Caco-2 (cell line): ENCODE data around the gene DUOX2. TPM values are rescaled to one million over a fixed set of nuclear protein-coding genes. Genes with fewer than 3 reads are reported as not detected.

Experiments used
- BruUV-seq: library from RNA; stranded (reverse); fragments of 400-500 nt; replicated peaks from 2 replicates; lab custom pipeline; 2021; lab: Mats Ljungman, UMichigan
- CTCF ChIA-PET: fragments of 300-600 bp; sonication (Branson Sonifier 250); formaldehyde crosslinking; loops from one replicate; lab custom pipeline; 2022; ENCODE audit warnings: antibody characterized with exemption; lab: Charles Lee
- POLR2A ChIA-PET: fragments of 300-600 bp; sonication (Branson Sonifier 250); formaldehyde crosslinking; loops from one replicate; lab custom pipeline; 2022; ENCODE audit warnings: antibody characterized with exemption; lab: Charles Lee
- DNase-seq, 2 experiments: peaks; one replicate each; pipeline versions ENCODE4 v3.0.0 to v3.0.0-alpha.2; 2020 to 2022
- H3K27me3 ChIP-seq: replicated peaks from 2 replicates; pipeline ENCODE4 v1.6.0; 2011; ENCODE audit warnings: low read length; ENCODE audit not compliant: control insufficient read depth, insufficient read depth
- H3K36me3 ChIP-seq: 2 replicates; pipeline ENCODE4 v1.5.1; 2011; ENCODE audit warnings: low read length; ENCODE audit not compliant: control insufficient read depth, insufficient read depth
- H3K4me1 ChIP-seq: fragments of 250-450 bp; sonication (Bioruptor Pico); 2 replicates; pipeline ENCODE4 v1.5.1; 2020; ENCODE audit warnings: mild to moderate bottlenecking
- H3K4me3 ChIP-seq: 2 replicates; pipeline ENCODE4 v1.5.1; 2011; ENCODE audit warnings: low read depth, mild to moderate bottlenecking, control low read depth, low read length
- H3K9me3 ChIP-seq: fragments of 250-450 bp; sonication (Bioruptor Pico); 2 replicates; pipeline ENCODE4 v1.5.1; 2020; ENCODE audit warnings: mild to moderate bottlenecking, moderate library complexity
- H3K27ac Mint-ChIP-seq: one replicate; pipeline ENCODE4 v1.8.0; 2022; ENCODE audit warnings: mixed read lengths; ENCODE audit not compliant: unreplicated experiment
- H3K27me3 Mint-ChIP-seq: one replicate; pipeline ENCODE4 v1.8.0; 2022; ENCODE audit warnings: mixed read lengths; ENCODE audit not compliant: insufficient read depth, unreplicated experiment
- H3K36me3 Mint-ChIP-seq: one replicate; pipeline ENCODE4 v1.8.0; 2022; ENCODE audit warnings: mild to moderate bottlenecking, mixed read lengths; ENCODE audit not compliant: insufficient read depth, unreplicated experiment
- H3K4me1 Mint-ChIP-seq: one replicate; pipeline ENCODE4 v1.8.0; 2022; ENCODE audit warnings: low read depth, mixed read lengths; ENCODE audit not compliant: unreplicated experiment
- H3K4me3 Mint-ChIP-seq: one replicate; pipeline ENCODE4 v1.8.0; 2022; ENCODE audit warnings: mild to moderate bottlenecking, moderate library complexity, mixed read lengths; ENCODE audit not compliant: unreplicated experiment
- H3K9me3 Mint-ChIP-seq: one replicate; pipeline ENCODE4 v1.8.0; 2022; ENCODE audit warnings: mixed read lengths; ENCODE audit not compliant: unreplicated experiment
- CTCF ChIP-seq, 2 experiments: fragments of 200-600 bp in 1 of 2; IDR thresholded peaks; 1 replicate in 1 of 2; 2 replicates in 1 of 2; pipeline versions ENCODE4 v1.5.1 to v1.8.0; 2011 to 2022; ENCODE audit warnings: antibody characterized with exemption in 1 of 2, control low read depth in 1 of 2, inconsistent platforms in 1 of 2, low read depth in 1 of 2, low read length in 1 of 2, mild to moderate bottlenecking in 1 of 2, moderate library complexity in 1 of 2; ENCODE audit not compliant: insufficient read depth in 1 of 2, severe bottlenecking in 1 of 2, unreplicated experiment in 1 of 2
- intact Hi-C: fragments of 100-400 bp; cut with micrococcal nuclease; formaldehyde crosslinking; loops from one replicate; pipeline ENCODE4 v1.10.0; 2022; ENCODE audit not compliant: unreplicated experiment
- total RNA-seq: library from RNA; stranded (reverse); gene quantifications from 2 replicates; pipeline ENCODE4 v1.2.3, GENCODE V29; 2022

The DUOX2 gene
- total RNA-seq, 1 experiment from 2014 or later: 6.9 TPM

DNA sequence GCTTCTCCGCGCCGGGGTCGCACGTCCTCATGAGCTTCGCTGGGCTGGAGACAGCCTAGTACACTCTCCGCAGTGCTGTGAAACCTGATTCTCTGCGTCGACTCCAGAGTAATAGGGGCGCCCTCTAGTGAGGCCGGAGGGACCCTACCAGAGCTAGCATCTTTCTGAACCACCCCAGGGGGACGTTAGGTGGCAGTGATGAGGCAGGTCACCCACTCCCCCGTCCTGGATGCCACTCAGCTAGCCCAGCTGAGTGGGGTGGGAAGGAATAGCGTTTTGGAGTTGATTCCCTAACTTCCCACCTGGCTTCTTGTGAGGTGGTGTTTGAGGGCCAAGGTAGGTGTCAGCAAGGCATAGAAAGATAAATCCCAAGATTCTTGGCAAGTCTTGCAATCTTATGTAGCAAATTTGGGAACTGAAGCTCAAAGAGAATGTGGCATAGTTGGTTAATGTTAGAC is 4.2 kb upstream of the DUOX2 start:
- intact Hi-C loops: loop anchor here (2.0 kb wide), 1 partner anchor 77 kb away; no protein-coding TSS in a partner anchor
- Mint-ChIP-seq H3K4me1 (peaks cover 27% of the 10 kb centered on the region), H3K27me3 (peaks cover 4% of the 10 kb centered on the region), H3K27ac (peak overlapping the region; percentile 47), H3K4me3 (peak overlapping the region; percentile 46), H3K36me3 (peaks cover 11% of the 10 kb centered on the region), H3K9me3 (no peaks in the 10 kb centered on the region)
- no TSS peak for BruUV-seq
- Histone ChIP-seq H3K9me3 (no peaks in the 10 kb centered on the region), H3K4me1 (peaks cover 14% of the 10 kb centered on the region; the same call in 1 of the 2 replicates), H3K27me3 (no peaks in the 10 kb centered on the region), H3K4me3 (no peak overlapping the region), H3K36me3 (no peaks in the 10 kb centered on the region)
- peak; percentile 95 to 99 for TF ChIP-seq CTCF (IDR thresholded peaks at IDR 0.05; ENCODE audit: insufficient read depth in 1 of 2, low read depth in 1 of 2, low read length in 1 of 2, severe bottlenecking in 1 of 2, unreplicated experiment in 1 of 2)
- CTCF ChIA-PET: interaction anchor here (0.7 to 1.9 kb wide), 33 partner anchors 9 to 284 kb away, joined by 3 to 24 read pairs (median 5); partner anchors contain the start of gene SORD
- POLR2A ChIA-PET: interaction anchor here (1.0 kb wide), 1 partner anchor 29 kb away, joined by 4 read pairs; no protein-coding TSS in a partner anchor
- peak; percentile 88 to 92 for DNase-seq

- ChIA-PET CTCF (interaction anchor here (0.9 to 1.9 kb wide), 30 partner anchors 9 to 285 kb away, joined by 3 to 24 read pairs (median 5); partner anchors contain the start of gene SORD), POLR2A (interaction anchor here (1.0 kb wide), 1 partner anchor 29 kb away, joined by 4 read pairs; no protein-coding TSS in a partner anchor)
- H3K4me1 Mint-ChIP-seq: peaks cover 24% of the 10 kb centered on the region
- Histone ChIP-seq H3K4me1 (peaks cover 9% of the 10 kb centered on the region; the same call in 1 of the 2 replicates), H3K4me3 (no peak overlapping the region), H3K36me3 (no peaks in the 10 kb centered on the region), H3K27me3 (no peaks in the 10 kb centered on the region), H3K9me3 (no peaks in the 10 kb centered on the region)
- no peaks in the 10 kb centered on the region for H3K9me3 Mint-ChIP-seq
- no peak for TF ChIP-seq CTCF (IDR thresholded peaks at IDR 0.05; ENCODE audit: insufficient read depth in 1 of 2, low read depth in 1 of 2, low read length in 1 of 2, severe bottlenecking in 1 of 2, unreplicated experiment in 1 of 2)
- peak overlapping the region; percentile 46 for H3K4me3 Mint-ChIP-seq
- H3K27ac Mint-ChIP-seq: peak overlapping the region; percentile 47
- H3K27me3 Mint-ChIP-seq: peaks cover 4% of the 10 kb centered on the region
- peaks cover 11% of the 10 kb centered on the region for H3K36me3 Mint-ChIP-seq
- intact Hi-C loops: loop anchor here (2.0 kb wide), 1 partner anchor 77 kb away; no protein-coding TSS in a partner anchor
- DNase-seq: no peak
- BruUV-seq: no TSS peak
Observed at GRCh38 chr15:45117308-45118130, 3.5 kb upstream of the DUOX2 start.

- POLR2A ChIA-PET: no interaction called here
- no TSS peak for BruUV-seq
Observed at GRCh38 chr15:45116482-45117307, 2.7 kb upstream of the DUOX2 start.

More at GRCh38 chr15:45116482-45117307, 2.7 kb upstream of the DUOX2 start:
- CTCF ChIA-PET: no interaction called here
- TF ChIP-seq CTCF (IDR thresholded peaks at IDR 0.05; ENCODE audit: insufficient read depth in 1 of 2, low read depth in 1 of 2, low read length in 1 of 2, severe bottlenecking in 1 of 2, unreplicated experiment in 1 of 2): no peak
- H3K27me3 Mint-ChIP-seq: peaks cover 4% of the 10 kb centered on the region
- H3K9me3 ChIP-seq: no peaks in the 10 kb centered on the region
- intact Hi-C loops: no loop called here
- no peak overlapping the region for H3K4me3 Mint-ChIP-seq
- H3K4me1 ChIP-seq: peaks cover 4% of the 10 kb centered on the region; the same call in 1 of the 2 replicates
- H3K9me3 Mint-ChIP-seq: no peaks in the 10 kb centered on the region
- DNase-seq: no peak
- no peak overlapping the region for H3K4me3 ChIP-seq
- no peaks in the 10 kb centered on the region for H3K36me3 ChIP-seq
- no peaks in the 10 kb centered on the region for H3K27me3 ChIP-seq
- H3K36me3 Mint-ChIP-seq: peaks cover 11% of the 10 kb centered on the region
- H3K27ac Mint-ChIP-seq: no peak overlapping the region
- peaks cover 19% of the 10 kb centered on the region for H3K4me1 Mint-ChIP-seq
